HG03045 (cell line): ENCODE results near the gene DENND6A.

ENCODE experiments used
- ATAC-seq: cut with Tn5 transposase; IDR thresholded peaks from one replicate; pipeline ENCODE4 v1.9.1; 2021; ENCODE audit warnings: mild to moderate bottlenecking, moderate library complexity; ENCODE audit not compliant: unreplicated experiment

Gene DENND6A

GRCh38 chr3:57582474-57583168 lies 110.3 kb downstream of the DENND6A start:
- ATAC-seq = no peak

DNA sequence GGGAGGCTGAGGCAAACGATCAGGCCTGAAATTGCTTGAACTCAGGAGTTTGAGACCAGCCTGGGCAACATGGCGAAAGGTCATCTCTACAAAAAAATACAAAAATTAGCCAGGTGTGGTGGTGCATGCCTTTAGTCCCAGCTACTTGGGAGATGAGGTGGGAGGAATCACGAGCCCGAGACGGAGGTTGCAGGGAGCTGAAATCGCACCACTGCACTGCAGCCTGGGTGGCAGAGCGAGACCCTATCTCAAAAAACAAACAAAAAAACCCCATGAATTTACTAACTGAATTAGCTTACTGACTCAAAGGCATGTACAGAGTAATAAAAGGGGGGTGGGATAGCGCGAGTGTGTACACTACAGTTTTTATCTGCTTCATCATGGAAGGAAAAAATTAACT lies 115.1 kb downstream of the DENND6A start:
- ATAC-seq = no peak

- no peak for ATAC-seq
These were observed 116.8 kb downstream of the DENND6A start for GRCh38 chr3:57575966-57576626.
